GM12891 (cell line): ENCODE results near the gene PKNOX2.
A peak's percentile ranks its signal among the peaks of the same experiment; 100 is the strongest.

Experiments used
- DNase-seq: peaks from one replicate; pipeline ENCODE4 v3.0.0; 2011; ENCODE audit warnings: low spot score; ENCODE audit not compliant: insufficient read length
- FAIRE-seq: peaks from 2 replicates; lab custom pipeline; 2011; peaks lifted over from hg19 to GRCh38; lab: Jason Lieb, UNC
- PAX5 ChIP-seq: IDR thresholded peaks from 2 replicates; pipeline ENCODE4 v1.6.1; 2011; ENCODE audit warnings: low read length, moderate library complexity, mild to moderate bottlenecking; ENCODE audit not compliant: insufficient read depth, severe bottlenecking
- POLR2A ChIP-seq: IDR thresholded peaks from 2 replicates; pipeline ENCODE4 v1.6.1; 2011; ENCODE audit warnings: low read depth, low read length, control low read depth
- POLR2AphosphoS5 ChIP-seq: IDR thresholded peaks from 2 replicates; pipeline ENCODE4 v1.6.1; 2011; ENCODE audit warnings: low read depth, low read length, control low read depth
- POU2F2 ChIP-seq: IDR thresholded peaks from 2 replicates; pipeline ENCODE4 v1.6.1; 2011; ENCODE audit warnings: low read depth, mild to moderate bottlenecking, control low read depth, low read length, moderate library complexity
- SPI1 ChIP-seq: IDR thresholded peaks from 2 replicates; pipeline ENCODE4 v1.6.1; 2011; ENCODE audit warnings: low read depth, low read length, control low read depth
- TAF1 ChIP-seq: IDR thresholded peaks from 2 replicates; pipeline ENCODE4 v1.6.1; 2011; ENCODE audit warnings: low read depth, low read length, control low read depth

PKNOX2 gene

GRCh38 chr11:125433454-125434121, 269.0 kb downstream of the PKNOX2 start:
- peak; percentile 32 for DNase-seq
- TF ChIP-seq SPI1 = no peak
- no peak for TF ChIP-seq TAF1
- no peak for TF ChIP-seq POLR2A
- no peak for TF ChIP-seq POU2F2
- no peak for TF ChIP-seq PAX5
- TF ChIP-seq POLR2AphosphoS5 = no peak
- peak; percentile 83 for FAIRE-seq

DNA sequence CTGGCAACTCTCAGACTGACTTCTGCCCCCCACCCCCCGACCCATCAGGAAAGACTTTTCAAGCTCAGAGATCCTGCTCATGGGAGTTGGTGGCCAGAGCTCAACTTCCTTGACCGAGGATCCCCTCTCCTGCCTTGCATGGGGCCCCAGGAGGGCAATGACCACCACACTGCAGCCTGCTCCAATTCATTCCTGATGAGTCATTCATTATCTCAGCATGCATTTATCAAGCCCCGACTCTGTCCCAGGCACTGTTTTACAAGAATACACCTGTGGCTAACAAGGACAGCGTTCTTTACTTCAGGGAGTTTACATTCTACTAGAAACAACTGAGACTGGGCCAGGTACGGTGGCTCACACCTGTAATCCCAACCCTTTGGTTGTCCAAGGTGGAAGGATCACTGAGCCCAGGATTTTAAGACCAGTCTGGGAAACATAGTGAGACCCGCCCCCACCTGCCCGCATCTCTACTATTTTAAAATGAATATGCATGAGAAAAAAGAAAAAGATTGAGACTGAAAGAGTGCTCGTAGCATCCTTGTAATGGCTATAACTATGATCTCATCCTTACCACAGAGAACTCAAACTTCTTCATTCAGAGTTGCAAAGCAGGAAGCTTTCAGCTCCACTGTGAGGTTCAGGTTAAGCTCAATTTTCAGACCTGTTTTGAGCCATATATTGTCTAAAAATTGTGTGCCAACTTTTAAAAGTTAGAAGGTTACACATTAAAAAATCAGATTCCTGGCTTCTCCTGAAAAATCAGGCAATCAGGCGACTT, 271.1 kb downstream of the PKNOX2 start:
- no peak for TF ChIP-seq PAX5
- TF ChIP-seq TAF1 = no peak
- 0 out of 2 replicates have a peak, but pooled peaks have one; percentile 37 for TF ChIP-seq POU2F2
- no peak for TF ChIP-seq SPI1
- no peak for DNase-seq
- FAIRE-seq = no peak

DNA sequence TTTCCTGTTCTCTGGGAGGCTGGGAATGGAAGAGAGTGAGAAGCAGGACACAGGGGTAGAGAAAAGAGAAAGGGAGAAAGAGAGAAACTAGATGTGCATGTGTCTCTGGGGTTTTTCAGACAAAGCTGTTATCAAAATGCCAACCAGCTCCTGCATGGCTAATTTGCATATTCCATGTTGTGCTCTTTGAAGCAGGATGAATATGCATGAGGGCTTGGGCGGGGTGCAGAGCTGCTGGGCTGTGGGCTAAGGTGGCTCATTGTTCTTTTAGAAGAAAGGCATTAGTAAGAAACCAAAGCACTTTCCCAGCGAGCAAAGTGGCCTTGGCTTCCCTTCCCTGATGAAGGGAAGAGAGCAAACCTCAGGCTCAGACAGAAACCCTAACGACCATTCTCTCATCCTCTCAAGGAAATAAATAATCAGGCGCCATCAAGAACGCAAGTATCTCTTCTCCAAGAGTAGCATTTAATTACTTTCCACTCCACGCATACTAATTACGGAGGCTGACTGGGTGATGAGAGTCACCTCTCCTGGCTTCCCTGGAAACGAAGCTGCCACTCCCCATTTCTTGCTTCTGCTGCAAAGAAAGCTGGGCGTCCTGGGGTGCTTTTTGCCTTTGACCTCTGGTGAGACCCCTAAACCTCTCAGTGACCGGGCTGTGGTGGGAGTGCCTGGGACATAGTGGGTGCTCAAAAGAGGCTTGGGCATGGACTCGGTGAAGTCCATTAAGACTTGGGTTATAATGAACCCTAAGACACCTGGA, 277.3 kb downstream of the PKNOX2 start:
- peak; percentile 96 for TF ChIP-seq POU2F2
- no peak for TF ChIP-seq PAX5
- DNase-seq (no peak), FAIRE-seq (no peak)

- FAIRE-seq (no peak), DNase-seq (no peak)
- TF ChIP-seq POLR2A (no peak), POU2F2 (no peak), SPI1 (no peak), TAF1 (no peak), PAX5 (no peak), POLR2AphosphoS5 (no peak)
Measured at GRCh38 chr11:125442946-125443345, 278.4 kb downstream of the PKNOX2 start.

DNA sequence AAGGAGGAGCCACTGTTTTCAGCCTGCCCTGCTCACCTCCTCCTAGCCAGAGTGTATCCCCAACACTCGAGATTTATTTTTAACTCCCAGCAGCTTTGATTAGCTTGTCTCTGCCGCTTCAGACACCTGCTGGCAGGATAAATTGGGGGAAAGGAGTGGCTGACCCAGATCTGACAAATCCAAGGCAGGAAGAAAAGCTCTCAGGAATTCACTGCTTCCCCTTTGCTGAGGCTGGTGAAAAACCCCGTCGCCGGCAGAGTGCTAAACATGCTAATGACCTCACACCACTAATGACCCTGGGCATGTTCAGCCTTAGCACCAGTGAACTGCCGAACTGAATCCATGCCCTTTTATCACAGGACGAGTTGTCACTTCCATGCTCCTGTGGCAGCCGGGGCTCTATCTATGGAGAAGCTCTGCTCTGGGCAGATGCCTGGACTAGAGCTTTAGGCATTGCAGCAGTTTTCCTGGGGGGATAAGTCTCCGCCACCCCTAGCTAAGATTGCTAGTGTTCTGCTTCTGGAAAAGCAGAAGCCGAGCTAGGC, 279.3 kb downstream of the PKNOX2 start:
- no peak for FAIRE-seq
- TF ChIP-seq SPI1 = no peak
- no peak for TF ChIP-seq TAF1
- TF ChIP-seq POLR2AphosphoS5 = no peak
- no peak for TF ChIP-seq POLR2A
- TF ChIP-seq PAX5 = no peak
- TF ChIP-seq POU2F2 = no peak

GRCh38 chr11:125445731-125446130, 281.2 kb downstream of the PKNOX2 start:
- DNase-seq (no peak), FAIRE-seq (no peak)
- TF ChIP-seq SPI1 (no peak), POLR2AphosphoS5 (no peak), POU2F2 (no peak), POLR2A (no peak), PAX5 (no peak), TAF1 (no peak)

More for the DNA sequence above, 279.3 kb downstream of the PKNOX2 start:
- DNase-seq = no peak

- DNase-seq = no peak
- no peak for FAIRE-seq
- TF ChIP-seq SPI1 (no peak), POLR2A (no peak), TAF1 (no peak), POLR2AphosphoS5 (no peak), PAX5 (no peak), POU2F2 (no peak)
Measured at GRCh38 chr11:125446279-125446678, 281.7 kb downstream of the PKNOX2 start.

GRCh38 chr11:125447721-125448120, 283.2 kb downstream of the PKNOX2 start:
- no peak for FAIRE-seq
- TF ChIP-seq TAF1 (no peak), POU2F2 (no peak), SPI1 (no peak)

DNA sequence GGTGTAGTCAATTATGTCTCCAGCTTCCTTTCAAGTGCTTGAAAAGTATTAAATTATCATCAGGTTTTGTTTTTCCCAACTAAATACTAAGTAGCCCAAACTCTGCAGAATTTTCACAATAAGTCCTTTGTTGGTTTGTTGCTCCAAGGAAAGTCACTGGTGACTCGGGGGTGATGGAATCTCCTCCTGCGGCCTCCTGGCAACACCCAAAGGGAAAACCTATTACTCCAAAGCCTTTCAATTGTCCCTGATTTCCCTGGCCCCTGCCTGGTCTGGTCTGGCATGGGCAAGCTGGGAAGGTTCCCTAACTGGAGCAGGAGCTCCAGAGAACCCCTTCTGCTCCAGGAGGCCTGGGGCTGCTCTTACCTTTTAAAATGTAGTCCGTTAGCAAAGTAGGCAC, 283.6 kb downstream of the PKNOX2 start:
- no peak for TF ChIP-seq SPI1
- TF ChIP-seq POU2F2 = no peak
- no peak for TF ChIP-seq TAF1
- TF ChIP-seq POLR2AphosphoS5 = no peak
- DNase-seq (no peak), FAIRE-seq (no peak)

More at GRCh38 chr11:125447721-125448120, 283.2 kb downstream of the PKNOX2 start:
- no peak for DNase-seq

DNA sequence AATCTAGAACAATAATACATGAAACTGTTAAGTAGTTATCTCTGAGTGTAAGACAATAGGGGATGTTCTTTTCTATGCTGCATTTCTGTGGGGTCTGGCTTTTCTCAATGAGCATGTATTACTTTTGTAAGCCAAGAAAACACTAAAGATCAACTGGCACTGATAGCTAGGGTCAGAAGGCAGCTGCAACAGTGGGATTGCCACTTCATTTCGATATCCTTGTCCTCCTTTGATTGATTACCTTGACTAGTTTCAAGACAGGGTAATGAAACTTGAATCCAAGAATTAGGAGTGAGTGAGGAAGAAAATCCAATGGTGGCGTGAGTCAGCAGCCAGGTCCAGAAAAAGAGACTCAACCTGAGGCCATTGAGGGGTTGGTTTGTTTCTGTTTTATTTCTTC, 285.0 kb downstream of the PKNOX2 start:
- FAIRE-seq (no peak), DNase-seq (no peak)
- TF ChIP-seq POU2F2 (no peak), TAF1 (no peak), POLR2A (no peak), PAX5 (no peak), SPI1 (no peak), POLR2AphosphoS5 (no peak)
